Epithelial cell of esophagus (primary cell): ENCODE data around the gene SH3RF2.

Experiments used
- DNase-seq: peaks from one replicate; pipeline ENCODE4 v3.0.0; 2010; ENCODE audit warnings: low read depth
- H3K4me3 ChIP-seq: 2 replicates; pipeline ENCODE4 v1.5.1; 2011; ENCODE audit warnings: mild to moderate bottlenecking, low read length, control low read depth
- TF ChIP-seq, protein P1 (sequence below): IDR thresholded peaks from 2 replicates; pipeline ENCODE4 v1.5.1; 2011; ENCODE audit warnings: low read depth, mild to moderate bottlenecking, low read length, control low read depth, inconsistent platforms; ENCODE audit not compliant: insufficient read depth; ENCODE audit errors: missing control alignments

SH3RF2 gene

GRCh38 chr5:145920542-145921210 lies 15.7 kb upstream of the SH3RF2 start:
- TF ChIP-seq, protein P1, sequence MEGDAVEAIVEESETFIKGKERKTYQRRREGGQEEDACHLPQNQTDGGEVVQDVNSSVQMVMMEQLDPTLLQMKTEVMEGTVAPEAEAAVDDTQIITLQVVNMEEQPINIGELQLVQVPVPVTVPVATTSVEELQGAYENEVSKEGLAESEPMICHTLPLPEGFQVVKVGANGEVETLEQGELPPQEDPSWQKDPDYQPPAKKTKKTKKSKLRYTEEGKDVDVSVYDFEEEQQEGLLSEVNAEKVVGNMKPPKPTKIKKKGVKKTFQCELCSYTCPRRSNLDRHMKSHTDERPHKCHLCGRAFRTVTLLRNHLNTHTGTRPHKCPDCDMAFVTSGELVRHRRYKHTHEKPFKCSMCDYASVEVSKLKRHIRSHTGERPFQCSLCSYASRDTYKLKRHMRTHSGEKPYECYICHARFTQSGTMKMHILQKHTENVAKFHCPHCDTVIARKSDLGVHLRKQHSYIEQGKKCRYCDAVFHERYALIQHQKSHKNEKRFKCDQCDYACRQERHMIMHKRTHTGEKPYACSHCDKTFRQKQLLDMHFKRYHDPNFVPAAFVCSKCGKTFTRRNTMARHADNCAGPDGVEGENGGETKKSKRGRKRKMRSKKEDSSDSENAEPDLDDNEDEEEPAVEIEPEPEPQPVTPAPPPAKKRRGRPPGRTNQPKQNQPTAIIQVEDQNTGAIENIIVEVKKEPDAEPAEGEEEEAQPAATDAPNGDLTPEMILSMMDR: peak; percentile 13
- peak; percentile 22 for DNase-seq

DNA sequence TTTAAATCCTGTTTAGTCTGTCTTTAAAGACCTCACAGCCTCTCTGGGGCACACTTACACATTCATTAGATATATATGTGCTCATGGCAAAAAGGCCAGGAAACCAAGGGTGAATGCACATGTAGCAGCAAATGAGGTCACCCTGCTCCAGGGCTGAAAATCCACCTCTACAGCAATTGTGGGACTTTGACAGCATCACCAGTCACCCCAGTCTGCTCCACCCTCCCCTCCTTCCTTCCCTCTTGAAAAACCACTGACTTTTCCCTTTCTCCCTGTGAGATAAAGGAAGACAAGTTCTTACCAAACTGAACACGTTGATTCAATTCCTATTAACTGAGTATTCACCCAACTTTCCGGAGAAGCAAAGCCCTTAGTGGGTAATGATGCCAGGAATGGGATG lies 15.2 kb upstream of the SH3RF2 start:
- peak; percentile 99 for DNase-seq
- H3K4me3 ChIP-seq: no peak overlapping the region
- TF ChIP-seq, protein P1: peak; percentile 1

More at GRCh38 chr5:145920542-145921210, 15.7 kb upstream of the SH3RF2 start:
- no peak overlapping the region for H3K4me3 ChIP-seq

- TF ChIP-seq, protein P1: no peak
- H3K4me3 ChIP-seq: no peak overlapping the region
- DNase-seq: peak; percentile 68
Measured at GRCh38 chr5:145922059-145922458, 14.3 kb upstream of the SH3RF2 start.

DNA sequence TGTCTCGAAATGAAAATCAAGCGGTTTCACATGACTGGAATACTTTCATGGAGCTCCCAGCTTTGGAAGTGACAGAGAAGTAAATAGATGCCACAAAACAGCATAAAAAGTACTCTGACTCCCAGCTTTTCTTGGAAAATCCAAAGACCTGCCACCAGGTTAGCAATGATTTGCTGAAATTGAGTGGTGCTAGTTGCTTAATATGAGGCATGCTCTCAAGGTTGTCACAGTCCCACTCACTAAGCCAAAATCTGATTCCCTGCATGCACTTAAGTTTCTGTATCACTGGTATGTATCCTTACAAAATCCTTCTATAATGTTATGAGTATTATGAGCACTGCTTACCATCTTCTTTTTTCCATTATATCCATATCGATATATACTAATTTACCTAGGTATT lies 13.0 kb upstream of the SH3RF2 start:
- DNase-seq: no peak
- H3K4me3 ChIP-seq: no peak overlapping the region
- TF ChIP-seq, protein P1: no peak

DNA sequence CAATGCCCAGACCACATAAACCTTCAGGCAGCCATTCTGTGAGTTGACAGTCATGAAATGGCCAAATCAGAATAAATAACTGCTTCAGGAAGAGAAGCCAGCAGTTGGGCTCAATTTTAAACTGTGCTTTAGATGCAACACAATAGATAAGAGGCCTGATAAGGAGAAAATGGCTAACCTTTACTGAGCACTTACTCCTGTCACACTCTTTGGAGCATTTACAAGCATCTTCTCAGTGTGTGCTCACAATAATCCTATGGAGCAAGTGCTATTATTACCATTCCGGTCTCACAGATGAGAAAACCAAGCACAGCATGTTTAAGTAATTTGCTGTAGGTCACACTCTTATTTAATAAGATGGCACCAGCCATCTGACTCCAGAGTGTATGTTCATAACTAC lies 11.5 kb upstream of the SH3RF2 start:
- no peak for DNase-seq
- TF ChIP-seq, protein P1: no peak
- H3K4me3 ChIP-seq: no peak overlapping the region

DNA sequence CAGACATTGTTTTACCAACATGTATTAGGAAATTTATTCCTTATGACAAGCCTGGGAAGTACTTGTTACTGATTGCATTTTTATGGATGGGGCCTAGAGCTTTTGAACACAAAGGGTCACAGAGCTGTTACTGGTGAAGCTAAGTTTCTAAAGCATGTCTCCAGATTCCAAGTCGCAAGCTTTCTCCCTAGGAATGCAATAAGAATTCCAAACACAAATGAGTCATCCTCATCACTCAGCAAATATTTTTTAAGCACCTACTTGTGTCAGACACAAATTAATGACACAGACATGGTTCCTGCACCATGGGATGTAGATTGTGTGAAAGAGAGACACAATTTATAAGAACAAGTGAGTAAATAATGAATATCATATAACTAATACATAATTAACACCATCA lies 11.0 kb upstream of the SH3RF2 start:
- no peak overlapping the region for H3K4me3 ChIP-seq
- TF ChIP-seq, protein P1: no peak
- peak; percentile 83 for DNase-seq

- H3K4me3 ChIP-seq: no peak overlapping the region
- TF ChIP-seq, protein P1: no peak
- peak; percentile 96 for DNase-seq
Measured at GRCh38 chr5:145925803-145926202, 10.6 kb upstream of the SH3RF2 start.
